WTC11 (cell line): ENCODE data around the gene HGS. TPM values are rescaled to one million over a fixed set of nuclear protein-coding genes. Genes with fewer than 3 reads are reported as not detected.

Experiments used
- ATAC-seq: fragments of 200-7000 bp; cut with Tn5 transposase; 2 replicates; pipeline ENCODE4 v1.10.0; 2021; ENCODE audit warnings: mild to moderate bottlenecking, moderate library complexity
- CTCF ChIA-PET: fragments of 300-600 bp; sonication (Branson Sonifier 250); formaldehyde crosslinking; loops from one replicate; lab custom pipeline; 2021; ENCODE audit warnings: antibody characterized with exemption; lab: Charles Lee
- POLR2A ChIA-PET: fragments of 350-600 bp; sonication (Branson Sonifier 250); formaldehyde crosslinking; loops from one replicate; lab custom pipeline; 2021; ENCODE audit warnings: antibody characterized with exemption; lab: Charles Lee
- DNase-seq: peaks from one replicate; pipeline ENCODE4 v3.0.0; 2021; ENCODE audit warnings: low spot score
- H3K27ac Mint-ChIP-seq: 2 replicates; pipeline ENCODE4 v1.8.0; 2021; ENCODE audit warnings: mixed read lengths
- H3K27me3 Mint-ChIP-seq: 2 replicates; pipeline ENCODE4 v1.8.0; 2021; ENCODE audit warnings: low read depth, mild to moderate bottlenecking, moderate library complexity, mixed read lengths
- H3K36me3 Mint-ChIP-seq: 2 replicates; pipeline ENCODE4 v1.8.0; 2021; ENCODE audit warnings: mixed read lengths
- H3K4me1 Mint-ChIP-seq: 2 replicates; pipeline ENCODE4 v1.8.0; 2022; ENCODE audit warnings: mixed read lengths
- H3K4me3 Mint-ChIP-seq: 2 replicates; pipeline ENCODE4 v1.8.0; 2021; ENCODE audit warnings: mild to moderate bottlenecking, moderate library complexity, mixed read lengths
- H3K9me3 Mint-ChIP-seq: 2 replicates; pipeline ENCODE4 v1.8.0; 2021; ENCODE audit warnings: mixed read lengths
- ATF1 ChIP-seq: sonication (generic); formaldehyde crosslinking; IDR thresholded peaks from 2 replicates; pipeline ENCODE4 v1.8.1; 2023; ENCODE audit warnings: mild to moderate bottlenecking, moderate library complexity, missing genetic modification reagents
- CTCF ChIP-seq: fragments of 200-600 bp; IDR thresholded peaks from 2 replicates; pipeline ENCODE4 v1.8.0; 2022; ENCODE audit warnings: antibody characterized with exemption
- ERG ChIP-seq: fragments of 250-450 bp; sonication (Bioruptor Pico); IDR thresholded peaks from 2 replicates; pipeline ENCODE4 v1.8.0; 2021; ENCODE audit warnings: mild to moderate bottlenecking
- ESRRA ChIP-seq: sonication (generic); formaldehyde crosslinking; IDR thresholded peaks from 2 replicates; pipeline ENCODE4 v1.8.1; 2022; ENCODE audit warnings: mild to moderate bottlenecking, missing genetic modification reagents, borderline replicate concordance
- NFE2L1 ChIP-seq: sonication (generic); formaldehyde crosslinking; IDR thresholded peaks from 2 replicates; pipeline ENCODE4 v1.8.1; 2023; ENCODE audit warnings: missing genetic modification reagents
- NR2C2 ChIP-seq: sonication (generic); formaldehyde crosslinking; IDR thresholded peaks from 2 replicates; pipeline ENCODE4 v1.8.0; 2022; ENCODE audit warnings: mild to moderate bottlenecking, missing genetic modification reagents
- PRDM15 ChIP-seq: sonication (generic); formaldehyde crosslinking; IDR thresholded peaks from 2 replicates; pipeline ENCODE4 v1.8.0; 2022; ENCODE audit warnings: missing genetic modification reagents
- RORB ChIP-seq: fragments of 250-450 bp; sonication (Bioruptor Pico); IDR thresholded peaks from 2 replicates; pipeline ENCODE4 v1.9.0; 2021; ENCODE audit warnings: mild to moderate bottlenecking
- ZMAT4 ChIP-seq: fragments of 250-450 bp; sonication (Bioruptor Pico); IDR thresholded peaks from 2 replicates; pipeline ENCODE4 v1.9.0; 2021; ENCODE audit warnings: mild to moderate bottlenecking
- ZNF138 ChIP-seq: sonication (generic); formaldehyde crosslinking; conservative IDR thresholded peaks from 2 replicates; pipeline ENCODE4 v1.8.1; 2022; ENCODE audit warnings: mild to moderate bottlenecking, moderate library complexity, missing genetic modification reagents
- ZNF219 ChIP-seq: sonication (generic); formaldehyde crosslinking; IDR thresholded peaks from 2 replicates; pipeline ENCODE4 v1.8.0; 2023; ENCODE audit warnings: missing genetic modification reagents, mild to moderate bottlenecking, borderline replicate concordance
- ZNF532 ChIP-seq: fragments of 250-450 bp; sonication (Bioruptor Pico); IDR thresholded peaks from 2 replicates; pipeline ENCODE4 v1.9.0; 2021; ENCODE audit warnings: mild to moderate bottlenecking, borderline replicate concordance
- ZSCAN18 ChIP-seq: fragments of 250-450 bp; sonication (Bioruptor Pico); IDR thresholded peaks from 2 replicates; pipeline ENCODE4 v2.1.2; 2022; ENCODE audit warnings: mild to moderate bottlenecking, moderate library complexity
- total RNA-seq: library from RNA; stranded (reverse); gene quantifications from 3 replicates; pipeline ENCODE4 v1.2.3, GENCODE V29; 2021
- TF ChIP-seq, protein P1 (sequence below): sonication (generic); formaldehyde crosslinking; IDR thresholded peaks from 2 replicates; pipeline ENCODE4 v1.8.1; 2023; ENCODE audit warnings: mild to moderate bottlenecking, missing genetic modification reagents

The HGS gene
- total RNA-seq, 1 experiment from 2014 or later = 113 TPM

DNA sequence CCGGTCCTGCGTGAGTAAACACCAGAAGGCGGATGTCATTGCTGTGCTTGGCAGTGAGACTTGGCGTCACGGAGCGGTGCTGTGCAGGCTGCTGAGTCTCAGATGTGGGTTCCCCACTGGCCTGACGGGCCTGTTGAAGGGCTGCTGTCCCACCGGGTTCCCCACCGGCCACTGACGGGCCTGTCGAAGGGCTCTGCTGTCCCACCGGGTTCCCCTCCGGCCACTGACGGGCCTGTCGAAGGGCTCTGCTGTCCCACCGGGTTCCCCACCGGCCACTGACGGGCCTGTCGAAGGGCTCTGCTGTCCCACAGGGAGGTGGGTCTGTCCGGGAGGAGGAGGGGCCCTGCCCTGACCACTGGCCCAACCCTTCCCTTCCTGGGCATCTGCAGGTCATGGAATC, 2.8 kb downstream of the HGS start:
- H3K9me3 Mint-ChIP-seq = no peaks in the 10 kb centered on the region
- TF ChIP-seq NFE2L1 (CRISPR knock-in tag) (no peak), NR2C2 (CRISPR knock-in tag) (no peak), PRDM15 (CRISPR knock-in tag) (no peak), ZNF138 (no peak), ESRRA (CRISPR knock-in tag) (no peak), ATF1 (CRISPR knock-in tag) (no peak), ZMAT4 (CRISPR knock-in tag) (no peak), ERG (CRISPR knock-in tag) (no peak), ZSCAN18 (CRISPR knock-in tag) (no peak), ZNF219 (CRISPR knock-in tag) (no peak), ZNF532 (CRISPR knock-in tag) (no peak), CTCF (no peak), RORB (no peak)
- TF ChIP-seq, protein P1, sequence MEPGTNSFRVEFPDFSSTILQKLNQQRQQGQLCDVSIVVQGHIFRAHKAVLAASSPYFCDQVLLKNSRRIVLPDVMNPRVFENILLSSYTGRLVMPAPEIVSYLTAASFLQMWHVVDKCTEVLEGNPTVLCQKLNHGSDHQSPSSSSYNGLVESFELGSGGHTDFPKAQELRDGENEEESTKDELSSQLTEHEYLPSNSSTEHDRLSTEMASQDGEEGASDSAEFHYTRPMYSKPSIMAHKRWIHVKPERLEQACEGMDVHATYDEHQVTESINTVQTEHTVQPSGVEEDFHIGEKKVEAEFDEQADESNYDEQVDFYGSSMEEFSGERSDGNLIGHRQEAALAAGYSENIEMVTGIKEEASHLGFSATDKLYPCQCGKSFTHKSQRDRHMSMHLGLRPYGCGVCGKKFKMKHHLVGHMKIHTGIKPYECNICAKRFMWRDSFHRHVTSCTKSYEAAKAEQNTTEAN (CRISPR knock-in tag) = no peak
- no peak for ATAC-seq
- H3K27me3 Mint-ChIP-seq = no peaks in the 10 kb centered on the region; the same call in 1 of the 2 replicates
- ChIA-PET POLR2A (no interaction called here), CTCF (no interaction called here)
- H3K4me3 Mint-ChIP-seq = no peak overlapping the region
- DNase-seq = no peak
- H3K27ac Mint-ChIP-seq = no peak overlapping the region; the same call in 1 of the 2 replicates
- peaks cover 12% of the 10 kb centered on the region for H3K4me1 Mint-ChIP-seq
- H3K36me3 Mint-ChIP-seq = peaks cover 29% of the 10 kb centered on the region
